K562 (cell line): Measurements from ENCODE around the gene SFPQ. TPM values are rescaled to one million over a fixed set of nuclear protein-coding genes. Genes with fewer than 3 reads are reported as not detected.

Experiments used
- ARHGAP35 ChIP-seq: fragments of 450-650 bp; IDR thresholded peaks from 2 replicates; pipeline ENCODE4 v1.6.1; 2018; ENCODE audit not compliant: partially characterized antibody
- CBFB ChIP-seq: sonication (generic); formaldehyde crosslinking; IDR thresholded peaks from 2 replicates; pipeline ENCODE4 v1.4.0; 2020; ENCODE audit warnings: mild to moderate bottlenecking, missing genetic modification reagents
- ESRRA ChIP-seq: fragments of 450-650 bp; IDR thresholded peaks from 2 replicates; pipeline ENCODE4 v1.6.1; 2014; ENCODE audit warnings: low read depth, mild to moderate bottlenecking, moderate library complexity, borderline replicate concordance
- GATAD2B ChIP-seq: fragments of 450-650 bp; IDR thresholded peaks from 2 replicates; pipeline ENCODE4 v1.6.1; 2017; ENCODE audit warnings: mild to moderate bottlenecking, borderline replicate concordance
- HDAC6 ChIP-seq: IDR thresholded peaks from 2 replicates; pipeline ENCODE4 v1.6.1; 2012; ENCODE audit warnings: low read depth, mild to moderate bottlenecking, control low read depth, inconsistent platforms, low read length, moderate library complexity
- HNRNPLL ChIP-seq: fragments of 200-400 bp; formaldehyde crosslinking; IDR thresholded peaks from 2 replicates; pipeline ENCODE4 v1.6.1; 2017; ENCODE audit warnings: low read length, low read depth, mild to moderate bottlenecking; ENCODE audit not compliant: poor library complexity, severe bottlenecking
- MEIS2 ChIP-seq: fragments of 450-650 bp; IDR thresholded peaks from 2 replicates; pipeline ENCODE4 v1.6.1; 2014; ENCODE audit warnings: mild to moderate bottlenecking; ENCODE audit not compliant: partially characterized antibody
- NCOR1 ChIP-seq: fragments of 450-650 bp; IDR thresholded peaks from 2 replicates; pipeline ENCODE4 v1.6.1; 2016; ENCODE audit warnings: mild to moderate bottlenecking, moderate library complexity
- SNIP1 ChIP-seq: fragments of 450-650 bp; IDR thresholded peaks from 2 replicates; pipeline ENCODE4 v1.7.1; 2017; ENCODE audit warnings: low read depth, mild to moderate bottlenecking
- SOX6 ChIP-seq: fragments of 450-650 bp; IDR thresholded peaks from 2 replicates; pipeline ENCODE4 v1.6.1; 2014; ENCODE audit warnings: mild to moderate bottlenecking
- STAT5B ChIP-seq: fragments of 250-450 bp; sonication (Bioruptor Pico); IDR thresholded peaks from 2 replicates; pipeline ENCODE4 v1.8.0; 2021; ENCODE audit warnings: mild to moderate bottlenecking, inconsistent platforms
- TCF3 ChIP-seq: sonication (generic); formaldehyde crosslinking; IDR thresholded peaks from 2 replicates; pipeline ENCODE4 v1.4.0; 2020; ENCODE audit warnings: mild to moderate bottlenecking, missing genetic modification reagents
- ZNF583 ChIP-seq: fragments of 250-450 bp; sonication (Bioruptor Pico); IDR thresholded peaks from 2 replicates; pipeline ENCODE4 v1.4.0; 2020
- polyA plus RNA-seq, 8 experiments: library from polyadenylated mRNA; depleted of rRNA in 4 of 8; stranded (reverse) in 5 of 8; unstranded in 3 of 8; fragments of >200 nt; fragmentation: Nextera tagmentation in 2 of 8; fragmentation: Illumina TruSeq in 1 of 8; extraction: Ambion mirVana in 2 of 8; extraction: Trizol in 1 of 8; gene quantifications; 2 replicates each; pipeline versions ENCODE4 v1.2.1 to v1.2.3, GENCODE V29; 2011 to 2014; ENCODE audit warnings: inconsistent platforms in 1 of 8, missing spikeins in 1 of 8
- total RNA-seq, 7 experiments: library from RNA; depleted of rRNA in 6 of 7; stranded (reverse); fragments of >200 nt in 6 of 7; fragmentation: Illumina TruSeq in 2 of 7; extraction: Trizol in 2 of 7; gene quantifications; 2 replicates each; pipeline versions ENCODE4 v1.2.1 to v1.2.3, GENCODE V29; 2011 to 2021; ENCODE audit warnings: low replicate concordance in 1 of 7
- TF ChIP-seq, protein P1 (sequence below): sonication (generic); formaldehyde crosslinking; IDR thresholded peaks from 2 replicates; pipeline ENCODE4 v1.8.0; 2023; ENCODE audit warnings: mild to moderate bottlenecking, missing genetic modification reagents
- TF ChIP-seq, protein P2 (sequence below): sonication (generic); formaldehyde crosslinking; IDR thresholded peaks from 2 replicates; pipeline ENCODE4 v1.8.0; 2022; ENCODE audit warnings: mild to moderate bottlenecking, missing genetic modification reagents
- TF ChIP-seq, protein P3 (sequence below): fragments of 450-650 bp; IDR thresholded peaks from 2 replicates; pipeline ENCODE4 v1.7.1; 2018; ENCODE audit warnings: mild to moderate bottlenecking, low read depth; ENCODE audit not compliant: partially characterized antibody
- TF ChIP-seq, protein P4 (sequence below): fragments of 250-450 bp; sonication (Bioruptor Pico); IDR thresholded peaks from 2 replicates; pipeline ENCODE4 v1.9.0; 2021; ENCODE audit warnings: mild to moderate bottlenecking, inconsistent platforms

SFPQ gene
- total and polyA plus RNA-seq, 9 of the 15 experiments (the other 6 are each of a cell fraction or from before 2014, with no cell fraction given), result 69.7 to 562 (median 399) TPM

DNA sequence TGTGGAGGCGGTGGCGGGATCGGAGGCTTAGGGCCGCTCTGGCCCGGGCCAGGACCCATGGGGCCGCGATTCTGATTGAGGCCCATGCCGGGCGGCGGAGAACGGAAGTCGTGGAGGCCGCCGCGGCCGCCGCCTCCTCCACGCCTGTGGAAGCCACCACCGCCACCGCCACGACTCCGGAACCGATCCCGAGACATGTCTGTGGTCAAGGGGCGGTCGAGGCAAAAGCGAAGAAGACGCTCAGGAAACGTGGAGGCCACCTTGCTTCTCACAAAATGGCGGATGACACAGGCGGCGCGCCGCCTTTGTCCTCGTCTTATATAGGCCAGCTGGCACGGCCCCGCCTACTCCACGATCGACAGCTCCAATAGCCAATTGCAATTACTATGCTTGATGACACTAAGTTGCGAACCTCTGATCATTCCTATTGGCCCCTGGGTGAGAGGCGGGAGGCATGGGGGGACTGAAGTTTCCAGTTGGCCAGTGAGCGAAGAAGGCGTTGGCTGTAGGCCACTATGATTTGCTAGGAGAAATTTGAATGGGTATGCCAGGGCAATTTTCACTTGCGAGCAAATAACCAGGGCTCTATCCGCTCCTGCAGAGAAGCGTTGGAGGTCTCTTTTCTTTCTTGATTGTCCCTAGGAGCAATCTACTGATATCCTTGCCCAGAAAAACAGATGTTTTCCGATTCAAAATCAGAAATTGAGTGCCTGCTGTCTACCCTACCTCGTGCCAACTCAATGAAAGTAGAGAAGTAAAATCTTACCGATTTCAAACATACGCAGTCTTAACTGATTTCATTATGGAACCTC lies at the start of gene SFPQ (continued):
- TF ChIP-seq CBFB (CRISPR knock-in tag), result 0 out of 2 replicates have a peak, but pooled peaks have one; percentile 74
- 0 out of 2 replicates have a peak, but pooled peaks have one; percentile 53 for TF ChIP-seq HDAC6
- no peak for TF ChIP-seq STAT5B (CRISPR knock-in tag)
- TF ChIP-seq ARHGAP35, result peak; percentile 60
- TF ChIP-seq, protein P1, sequence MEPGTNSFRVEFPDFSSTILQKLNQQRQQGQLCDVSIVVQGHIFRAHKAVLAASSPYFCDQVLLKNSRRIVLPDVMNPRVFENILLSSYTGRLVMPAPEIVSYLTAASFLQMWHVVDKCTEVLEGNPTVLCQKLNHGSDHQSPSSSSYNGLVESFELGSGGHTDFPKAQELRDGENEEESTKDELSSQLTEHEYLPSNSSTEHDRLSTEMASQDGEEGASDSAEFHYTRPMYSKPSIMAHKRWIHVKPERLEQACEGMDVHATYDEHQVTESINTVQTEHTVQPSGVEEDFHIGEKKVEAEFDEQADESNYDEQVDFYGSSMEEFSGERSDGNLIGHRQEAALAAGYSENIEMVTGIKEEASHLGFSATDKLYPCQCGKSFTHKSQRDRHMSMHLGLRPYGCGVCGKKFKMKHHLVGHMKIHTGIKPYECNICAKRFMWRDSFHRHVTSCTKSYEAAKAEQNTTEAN (CRISPR knock-in tag), result peak; percentile 92
- TF ChIP-seq, protein P2, sequence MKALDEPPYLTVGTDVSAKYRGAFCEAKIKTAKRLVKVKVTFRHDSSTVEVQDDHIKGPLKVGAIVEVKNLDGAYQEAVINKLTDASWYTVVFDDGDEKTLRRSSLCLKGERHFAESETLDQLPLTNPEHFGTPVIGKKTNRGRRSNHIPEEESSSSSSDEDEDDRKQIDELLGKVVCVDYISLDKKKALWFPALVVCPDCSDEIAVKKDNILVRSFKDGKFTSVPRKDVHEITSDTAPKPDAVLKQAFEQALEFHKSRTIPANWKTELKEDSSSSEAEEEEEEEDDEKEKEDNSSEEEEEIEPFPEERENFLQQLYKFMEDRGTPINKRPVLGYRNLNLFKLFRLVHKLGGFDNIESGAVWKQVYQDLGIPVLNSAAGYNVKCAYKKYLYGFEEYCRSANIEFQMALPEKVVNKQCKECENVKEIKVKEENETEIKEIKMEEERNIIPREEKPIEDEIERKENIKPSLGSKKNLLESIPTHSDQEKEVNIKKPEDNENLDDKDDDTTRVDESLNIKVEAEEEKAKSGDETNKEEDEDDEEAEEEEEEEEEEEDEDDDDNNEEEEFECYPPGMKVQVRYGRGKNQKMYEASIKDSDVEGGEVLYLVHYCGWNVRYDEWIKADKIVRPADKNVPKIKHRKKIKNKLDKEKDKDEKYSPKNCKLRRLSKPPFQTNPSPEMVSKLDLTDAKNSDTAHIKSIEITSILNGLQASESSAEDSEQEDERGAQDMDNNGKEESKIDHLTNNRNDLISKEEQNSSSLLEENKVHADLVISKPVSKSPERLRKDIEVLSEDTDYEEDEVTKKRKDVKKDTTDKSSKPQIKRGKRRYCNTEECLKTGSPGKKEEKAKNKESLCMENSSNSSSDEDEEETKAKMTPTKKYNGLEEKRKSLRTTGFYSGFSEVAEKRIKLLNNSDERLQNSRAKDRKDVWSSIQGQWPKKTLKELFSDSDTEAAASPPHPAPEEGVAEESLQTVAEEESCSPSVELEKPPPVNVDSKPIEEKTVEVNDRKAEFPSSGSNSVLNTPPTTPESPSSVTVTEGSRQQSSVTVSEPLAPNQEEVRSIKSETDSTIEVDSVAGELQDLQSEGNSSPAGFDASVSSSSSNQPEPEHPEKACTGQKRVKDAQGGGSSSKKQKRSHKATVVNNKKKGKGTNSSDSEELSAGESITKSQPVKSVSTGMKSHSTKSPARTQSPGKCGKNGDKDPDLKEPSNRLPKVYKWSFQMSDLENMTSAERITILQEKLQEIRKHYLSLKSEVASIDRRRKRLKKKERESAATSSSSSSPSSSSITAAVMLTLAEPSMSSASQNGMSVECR (CRISPR knock-in tag), result peak; percentile 81
- TF ChIP-seq SOX6, result peak; percentile 56
- 0 out of 2 replicates have a peak, but pooled peaks have one; percentile 47 for TF ChIP-seq GATAD2B
- TF ChIP-seq HNRNPLL, result peak; percentile 70
- TF ChIP-seq ESRRA, result peak; percentile 85
- no peak for TF ChIP-seq ZNF583
- no peak for TF ChIP-seq TCF3 (CRISPR knock-in tag)
- TF ChIP-seq, protein P3, sequence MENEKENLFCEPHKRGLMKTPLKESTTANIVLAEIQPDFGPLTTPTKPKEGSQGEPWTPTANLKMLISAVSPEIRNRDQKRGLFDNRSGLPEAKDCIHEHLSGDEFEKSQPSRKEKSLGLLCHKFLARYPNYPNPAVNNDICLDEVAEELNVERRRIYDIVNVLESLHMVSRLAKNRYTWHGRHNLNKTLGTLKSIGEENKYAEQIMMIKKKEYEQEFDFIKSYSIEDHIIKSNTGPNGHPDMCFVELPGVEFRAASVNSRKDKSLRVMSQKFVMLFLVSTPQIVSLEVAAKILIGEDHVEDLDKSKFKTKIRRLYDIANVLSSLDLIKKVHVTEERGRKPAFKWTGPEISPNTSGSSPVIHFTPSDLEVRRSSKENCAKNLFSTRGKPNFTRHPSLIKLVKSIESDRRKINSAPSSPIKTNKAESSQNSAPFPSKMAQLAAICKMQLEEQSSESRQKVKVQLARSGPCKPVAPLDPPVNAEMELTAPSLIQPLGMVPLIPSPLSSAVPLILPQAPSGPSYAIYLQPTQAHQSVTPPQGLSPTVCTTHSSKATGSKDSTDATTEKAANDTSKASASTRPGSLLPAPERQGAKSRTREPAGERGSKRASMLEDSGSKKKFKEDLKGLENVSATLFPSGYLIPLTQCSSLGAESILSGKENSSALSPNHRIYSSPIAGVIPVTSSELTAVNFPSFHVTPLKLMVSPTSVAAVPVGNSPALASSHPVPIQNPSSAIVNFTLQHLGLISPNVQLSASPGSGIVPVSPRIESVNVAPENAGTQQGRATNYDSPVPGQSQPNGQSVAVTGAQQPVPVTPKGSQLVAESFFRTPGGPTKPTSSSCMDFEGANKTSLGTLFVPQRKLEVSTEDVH, result peak; percentile 48
- no peak for TF ChIP-seq MEIS2
- TF ChIP-seq, protein P4, sequence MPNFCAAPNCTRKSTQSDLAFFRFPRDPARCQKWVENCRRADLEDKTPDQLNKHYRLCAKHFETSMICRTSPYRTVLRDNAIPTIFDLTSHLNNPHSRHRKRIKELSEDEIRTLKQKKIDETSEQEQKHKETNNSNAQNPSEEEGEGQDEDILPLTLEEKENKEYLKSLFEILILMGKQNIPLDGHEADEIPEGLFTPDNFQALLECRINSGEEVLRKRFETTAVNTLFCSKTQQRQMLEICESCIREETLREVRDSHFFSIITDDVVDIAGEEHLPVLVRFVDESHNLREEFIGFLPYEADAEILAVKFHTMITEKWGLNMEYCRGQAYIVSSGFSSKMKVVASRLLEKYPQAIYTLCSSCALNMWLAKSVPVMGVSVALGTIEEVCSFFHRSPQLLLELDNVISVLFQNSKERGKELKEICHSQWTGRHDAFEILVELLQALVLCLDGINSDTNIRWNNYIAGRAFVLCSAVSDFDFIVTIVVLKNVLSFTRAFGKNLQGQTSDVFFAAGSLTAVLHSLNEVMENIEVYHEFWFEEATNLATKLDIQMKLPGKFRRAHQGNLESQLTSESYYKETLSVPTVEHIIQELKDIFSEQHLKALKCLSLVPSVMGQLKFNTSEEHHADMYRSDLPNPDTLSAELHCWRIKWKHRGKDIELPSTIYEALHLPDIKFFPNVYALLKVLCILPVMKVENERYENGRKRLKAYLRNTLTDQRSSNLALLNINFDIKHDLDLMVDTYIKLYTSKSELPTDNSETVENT (CRISPR knock-in tag), result peak; percentile 76; the same call in 1 of the 2 replicates
- no peak for TF ChIP-seq SNIP1
- TF ChIP-seq NCOR1, result peak; percentile 47
